Measurements from ENCODE around the gene UBE2M. TPM values are rescaled to one million over a fixed set of nuclear protein-coding genes. Genes with fewer than 3 reads are reported as not detected.

UBE2M gene
- polyA plus RNA-seq, 1 donor from 2014 or later = 138 TPM

DNA sequence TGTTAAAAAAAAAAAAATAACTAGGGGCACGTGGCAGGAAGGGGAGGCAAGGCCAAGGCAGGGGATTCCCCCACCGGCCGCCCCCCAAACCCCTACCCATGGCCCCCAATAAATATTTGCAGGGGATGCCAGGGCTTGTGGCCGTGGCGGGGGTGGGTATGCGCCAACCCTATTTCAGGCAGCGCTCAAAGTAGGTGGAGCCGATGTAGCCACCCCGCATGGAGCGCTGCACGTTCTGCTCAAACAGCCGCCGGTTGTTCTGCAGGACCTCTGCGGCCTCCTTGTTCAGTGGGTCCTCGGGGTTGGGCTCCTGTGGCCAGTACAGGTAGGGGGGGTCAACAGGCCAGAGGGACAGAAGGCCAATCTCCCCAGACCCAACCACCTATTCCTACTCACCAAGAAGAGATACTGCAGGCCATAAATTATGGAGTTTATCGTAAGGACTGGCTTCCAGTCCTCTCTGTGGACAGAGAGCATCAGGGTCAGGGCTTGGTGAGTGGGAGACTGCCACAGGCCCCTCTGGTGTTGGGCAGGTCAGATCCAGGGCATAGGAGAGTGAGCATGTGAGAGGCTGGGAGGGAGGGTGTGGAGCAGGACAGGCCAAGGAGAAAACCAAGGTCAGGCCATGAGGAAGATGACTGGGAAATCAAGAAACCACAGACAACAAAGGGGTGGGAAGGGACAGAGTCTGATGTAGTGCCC, 2.3 kb downstream of the UBE2M start:
- peak overlapping the region; percentile 98 for H3K9ac ChIP-seq (ENCODE audit: low read length)
- no peaks in the 10 kb centered on the region for H3K9me2 ChIP-seq (ENCODE audit: insufficient read depth, low read length)
- H3K36me3 ChIP-seq (ENCODE audit: insufficient read depth, low read length) = peaks cover 3% of the 10 kb centered on the region
- peaks cover 6% of the 10 kb centered on the region for H4K20me1 ChIP-seq (ENCODE audit: insufficient read depth)
- H3K4me3 ChIP-seq (ENCODE audit: low read length) = peak overlapping the region; percentile 76
- peaks cover 16% of the 10 kb centered on the region for H3F3A ChIP-seq (ENCODE audit: insufficient read depth, low read length, poor library complexity, severe bottlenecking)
- H3K4me2 ChIP-seq (ENCODE audit: low read length) = no peak overlapping the region
- no peak overlapping the region for H2AFZ ChIP-seq (ENCODE audit: low read depth, low read length)
- H3K27ac ChIP-seq (ENCODE audit: low read length) = no peak overlapping the region
- TF ChIP-seq SMC3 (conservative IDR thresholded peaks at IDR 0.05; ENCODE audit: poor library complexity) = no peak
- no peak for TF ChIP-seq RAD21 (conservative IDR thresholded peaks at IDR 0.05)
- no peak for TF ChIP-seq POLR2AphosphoS5 (IDR thresholded peaks at IDR 0.05)
- no peak for TF ChIP-seq TAF1 (IDR thresholded peaks at IDR 0.05; ENCODE audit: low read depth)
- H3K9me3 ChIP-seq (ENCODE audit: low read length) = no peaks in the 10 kb centered on the region
- no peaks in the 10 kb centered on the region for H3K27me3 ChIP-seq (ENCODE audit: insufficient read depth, low read depth, low read length)
- peaks cover 19% of the 10 kb centered on the region for H3K79me2 ChIP-seq (replicated peaks; ENCODE audit: insufficient read depth, low read length)

DNA sequence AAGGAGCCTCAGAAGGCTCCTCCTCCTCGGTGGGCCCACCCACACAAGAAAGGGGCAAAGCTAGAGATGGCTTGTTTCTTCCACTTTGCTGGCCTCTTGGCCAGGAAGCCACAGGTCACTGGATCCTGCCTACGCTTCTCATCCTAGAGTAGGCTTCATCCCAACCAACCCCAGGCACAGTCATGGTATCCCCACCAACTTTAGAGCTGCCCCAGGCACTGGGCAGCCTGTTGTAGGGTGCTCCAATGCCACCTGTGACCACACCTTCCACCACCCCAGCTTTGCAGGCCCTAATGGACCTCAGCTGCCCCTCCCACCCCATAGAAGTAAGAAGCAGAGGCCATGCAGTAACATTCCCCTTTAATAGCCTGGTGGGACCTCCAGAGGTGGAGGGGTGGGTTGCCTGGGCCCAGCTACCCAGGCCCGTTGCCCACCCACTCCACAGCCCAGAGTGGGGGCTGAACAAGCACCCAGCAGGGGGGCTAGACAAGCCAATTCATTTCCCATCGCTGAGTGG, 3.0 kb downstream of the UBE2M start:
- TF ChIP-seq EP300 (conservative IDR thresholded peaks at IDR 0.05; ENCODE audit: poor library complexity, severe bottlenecking) (no peak), RAD21 (conservative IDR thresholded peaks at IDR 0.05) (no peak), SMC3 (conservative IDR thresholded peaks at IDR 0.05; ENCODE audit: poor library complexity) (no peak), POLR2AphosphoS5 (IDR thresholded peaks at IDR 0.05) (no peak), EZH2 (IDR thresholded peaks at IDR 0.05; ENCODE audit: borderline replicate concordance, insufficient read depth, low read length, poor library complexity, severe bottlenecking) (no peak), MXI1 (conservative IDR thresholded peaks at IDR 0.05; ENCODE audit: poor library complexity, severe bottlenecking) (no peak), TAF1 (IDR thresholded peaks at IDR 0.05; ENCODE audit: low read depth) (no peak)
- TF ChIP-seq, protein P1, sequence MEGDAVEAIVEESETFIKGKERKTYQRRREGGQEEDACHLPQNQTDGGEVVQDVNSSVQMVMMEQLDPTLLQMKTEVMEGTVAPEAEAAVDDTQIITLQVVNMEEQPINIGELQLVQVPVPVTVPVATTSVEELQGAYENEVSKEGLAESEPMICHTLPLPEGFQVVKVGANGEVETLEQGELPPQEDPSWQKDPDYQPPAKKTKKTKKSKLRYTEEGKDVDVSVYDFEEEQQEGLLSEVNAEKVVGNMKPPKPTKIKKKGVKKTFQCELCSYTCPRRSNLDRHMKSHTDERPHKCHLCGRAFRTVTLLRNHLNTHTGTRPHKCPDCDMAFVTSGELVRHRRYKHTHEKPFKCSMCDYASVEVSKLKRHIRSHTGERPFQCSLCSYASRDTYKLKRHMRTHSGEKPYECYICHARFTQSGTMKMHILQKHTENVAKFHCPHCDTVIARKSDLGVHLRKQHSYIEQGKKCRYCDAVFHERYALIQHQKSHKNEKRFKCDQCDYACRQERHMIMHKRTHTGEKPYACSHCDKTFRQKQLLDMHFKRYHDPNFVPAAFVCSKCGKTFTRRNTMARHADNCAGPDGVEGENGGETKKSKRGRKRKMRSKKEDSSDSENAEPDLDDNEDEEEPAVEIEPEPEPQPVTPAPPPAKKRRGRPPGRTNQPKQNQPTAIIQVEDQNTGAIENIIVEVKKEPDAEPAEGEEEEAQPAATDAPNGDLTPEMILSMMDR (IDR thresholded peaks at IDR 0.05; ENCODE audit: poor library complexity, severe bottlenecking) = no peak
- TF ChIP-seq, protein P2, sequence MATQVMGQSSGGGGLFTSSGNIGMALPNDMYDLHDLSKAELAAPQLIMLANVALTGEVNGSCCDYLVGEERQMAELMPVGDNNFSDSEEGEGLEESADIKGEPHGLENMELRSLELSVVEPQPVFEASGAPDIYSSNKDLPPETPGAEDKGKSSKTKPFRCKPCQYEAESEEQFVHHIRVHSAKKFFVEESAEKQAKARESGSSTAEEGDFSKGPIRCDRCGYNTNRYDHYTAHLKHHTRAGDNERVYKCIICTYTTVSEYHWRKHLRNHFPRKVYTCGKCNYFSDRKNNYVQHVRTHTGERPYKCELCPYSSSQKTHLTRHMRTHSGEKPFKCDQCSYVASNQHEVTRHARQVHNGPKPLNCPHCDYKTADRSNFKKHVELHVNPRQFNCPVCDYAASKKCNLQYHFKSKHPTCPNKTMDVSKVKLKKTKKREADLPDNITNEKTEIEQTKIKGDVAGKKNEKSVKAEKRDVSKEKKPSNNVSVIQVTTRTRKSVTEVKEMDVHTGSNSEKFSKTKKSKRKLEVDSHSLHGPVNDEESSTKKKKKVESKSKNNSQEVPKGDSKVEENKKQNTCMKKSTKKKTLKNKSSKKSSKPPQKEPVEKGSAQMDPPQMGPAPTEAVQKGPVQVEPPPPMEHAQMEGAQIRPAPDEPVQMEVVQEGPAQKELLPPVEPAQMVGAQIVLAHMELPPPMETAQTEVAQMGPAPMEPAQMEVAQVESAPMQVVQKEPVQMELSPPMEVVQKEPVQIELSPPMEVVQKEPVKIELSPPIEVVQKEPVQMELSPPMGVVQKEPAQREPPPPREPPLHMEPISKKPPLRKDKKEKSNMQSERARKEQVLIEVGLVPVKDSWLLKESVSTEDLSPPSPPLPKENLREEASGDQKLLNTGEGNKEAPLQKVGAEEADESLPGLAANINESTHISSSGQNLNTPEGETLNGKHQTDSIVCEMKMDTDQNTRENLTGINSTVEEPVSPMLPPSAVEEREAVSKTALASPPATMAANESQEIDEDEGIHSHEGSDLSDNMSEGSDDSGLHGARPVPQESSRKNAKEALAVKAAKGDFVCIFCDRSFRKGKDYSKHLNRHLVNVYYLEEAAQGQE (IDR thresholded peaks at IDR 0.05; ENCODE audit: borderline replicate concordance) = no peak
- Histone ChIP-seq H3K9me3 (ENCODE audit: low read length) (no peaks in the 10 kb centered on the region), H3K79me2 (replicated peaks; ENCODE audit: insufficient read depth, low read length) (peaks cover 19% of the 10 kb centered on the region), H3K27ac (ENCODE audit: low read length) (peak overlapping the region; percentile 91), H3F3A (ENCODE audit: insufficient read depth, low read length, poor library complexity, severe bottlenecking) (peaks cover 16% of the 10 kb centered on the region), H3K4me3 (ENCODE audit: low read length) (peak overlapping the region; percentile 89), H4K20me1 (ENCODE audit: insufficient read depth) (peaks cover 6% of the 10 kb centered on the region), H2AFZ (ENCODE audit: low read depth, low read length) (peak overlapping the region; percentile 66), H3K9me2 (ENCODE audit: insufficient read depth, low read length) (no peaks in the 10 kb centered on the region), H3K4me2 (ENCODE audit: low read length) (peak overlapping the region; percentile 73), H3K36me3 (ENCODE audit: insufficient read depth, low read length) (peaks cover 3% of the 10 kb centered on the region), H3K27me3 (ENCODE audit: insufficient read depth, low read depth, low read length) (no peaks in the 10 kb centered on the region), H3K9ac (ENCODE audit: low read length) (peak overlapping the region; percentile 87)

Measured in neural cell (in vitro differentiated cells).